Measurements from ENCODE around the gene PDE6G.

The PDE6G gene

DNA sequence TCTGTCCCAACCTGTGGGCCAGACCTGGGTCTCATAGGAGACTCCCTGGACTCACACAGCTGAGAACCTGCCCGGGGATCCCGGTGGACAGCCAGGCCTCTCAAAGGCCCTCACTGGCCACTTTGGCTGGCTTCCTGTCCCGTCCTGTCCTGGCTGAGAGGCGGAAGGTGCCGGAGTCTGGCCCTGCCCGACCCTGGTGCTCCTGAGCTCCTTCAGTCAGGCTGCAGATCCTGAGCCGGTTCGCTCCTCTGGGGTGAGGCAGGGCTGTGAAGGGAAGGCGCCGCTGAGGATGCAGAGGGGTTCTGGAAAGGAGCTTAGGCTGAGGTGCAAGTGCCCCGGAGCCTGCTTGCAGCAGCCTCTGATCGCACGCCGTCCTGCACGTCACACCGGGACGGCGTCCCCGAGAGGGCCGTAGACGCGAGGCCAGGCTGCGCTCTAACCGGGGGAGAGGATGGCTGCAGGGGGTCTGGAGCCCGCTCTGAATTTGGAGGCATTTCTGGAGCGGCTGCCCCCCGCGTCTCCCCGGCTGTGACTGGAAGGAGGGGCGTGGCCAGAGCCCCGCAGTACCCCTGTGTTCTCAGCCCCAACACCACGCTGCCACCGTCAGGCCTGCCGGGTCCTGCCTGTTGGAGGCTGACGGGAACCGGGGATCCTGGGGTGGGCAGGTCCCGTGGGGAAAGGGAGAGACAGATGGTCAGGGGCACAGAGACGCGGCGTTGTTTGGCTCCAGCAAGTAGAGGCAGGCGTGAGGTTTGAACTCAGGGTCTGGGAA is 31.6 kb upstream of the PDE6G start:
- no peak for DNase-seq

- no peak for DNase-seq
Measured at GRCh38 chr17:81686614-81687013, 30.3 kb upstream of the PDE6G start.

- DNase-seq: peak; percentile 83
Measured at GRCh38 chr17:81685108-81685507, 28.8 kb upstream of the PDE6G start.

DNA sequence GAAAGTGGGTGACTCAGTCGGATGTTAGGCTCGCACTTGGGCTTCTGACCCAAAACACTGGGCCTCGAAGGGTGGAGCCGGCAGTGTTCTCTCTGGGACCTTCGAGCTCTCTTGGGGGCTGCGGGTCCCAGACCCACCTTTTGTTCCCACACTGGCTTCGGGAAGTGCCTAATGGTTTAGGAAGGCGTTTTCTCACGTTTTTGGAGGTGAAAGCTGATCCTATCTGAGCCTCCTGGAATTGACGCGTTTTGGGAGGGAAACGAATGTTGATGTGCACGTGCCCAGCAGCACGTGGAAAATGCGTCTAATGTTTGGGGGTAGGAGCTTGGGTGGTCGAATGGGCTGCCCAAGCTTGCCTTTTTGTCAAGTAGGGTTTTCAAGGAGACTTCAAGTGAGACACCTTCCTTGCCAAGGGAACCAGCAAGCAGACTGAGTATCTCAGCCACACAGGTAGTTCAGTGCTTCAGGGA is 28.1 kb upstream of the PDE6G start:
- no peak for DNase-seq

DNA sequence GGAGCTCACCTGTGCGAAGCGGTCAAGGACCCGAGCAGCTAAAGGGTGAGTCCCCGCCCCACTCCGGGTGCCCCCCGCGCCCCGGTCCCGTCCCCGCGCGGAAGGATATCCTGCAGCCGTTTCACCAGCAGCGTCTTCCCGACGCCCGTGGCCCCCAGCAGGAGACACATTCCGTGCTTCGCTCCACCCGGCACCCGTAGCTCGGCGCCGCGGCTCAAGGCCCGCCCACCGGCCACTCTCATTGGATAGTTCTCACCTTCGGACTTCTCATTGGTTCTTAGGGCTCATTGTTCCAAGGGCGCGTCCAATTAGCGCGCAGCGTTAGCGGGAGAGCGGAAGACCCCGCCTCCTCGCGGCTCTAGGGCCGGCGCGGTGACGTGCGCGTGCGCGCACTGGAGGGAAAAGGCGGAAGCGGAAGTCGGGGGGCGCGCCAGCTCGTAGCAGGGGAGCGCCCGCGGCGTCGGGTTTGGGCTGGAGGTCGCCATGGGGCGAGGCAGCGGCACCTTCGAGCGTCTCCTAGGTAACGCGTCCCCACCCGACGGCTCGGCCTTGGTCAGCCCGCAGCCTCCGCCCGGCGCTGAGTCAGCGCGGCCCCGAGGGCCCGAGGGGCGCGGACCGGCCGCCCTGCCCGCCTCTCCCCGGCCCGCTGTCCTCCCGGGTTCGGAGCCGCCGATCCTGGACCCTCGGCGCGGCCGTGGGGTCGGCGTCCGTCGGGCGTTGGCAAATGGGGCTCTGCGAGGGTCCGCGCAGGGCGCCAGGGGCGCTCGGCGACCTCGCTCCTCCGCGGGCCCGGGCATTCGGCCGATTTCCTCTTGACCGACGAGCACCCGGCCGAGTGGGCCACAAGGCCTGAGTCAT is 27.5 kb upstream of the PDE6G start, which contains the start of the genes ARL16 and HGS:
Gene ARL16, minus strand, starts transcription at position 214 of the 858 bp plus-strand sequence. Its CDS starts 44 bp downstream, at position 170.
Gene HGS, plus strand, starts transcription at position 428 of the 858 bp plus-strand sequence. Its CDS starts 56 bp downstream, at position 484.
- DNase-seq: peak; percentile 99

DNA sequence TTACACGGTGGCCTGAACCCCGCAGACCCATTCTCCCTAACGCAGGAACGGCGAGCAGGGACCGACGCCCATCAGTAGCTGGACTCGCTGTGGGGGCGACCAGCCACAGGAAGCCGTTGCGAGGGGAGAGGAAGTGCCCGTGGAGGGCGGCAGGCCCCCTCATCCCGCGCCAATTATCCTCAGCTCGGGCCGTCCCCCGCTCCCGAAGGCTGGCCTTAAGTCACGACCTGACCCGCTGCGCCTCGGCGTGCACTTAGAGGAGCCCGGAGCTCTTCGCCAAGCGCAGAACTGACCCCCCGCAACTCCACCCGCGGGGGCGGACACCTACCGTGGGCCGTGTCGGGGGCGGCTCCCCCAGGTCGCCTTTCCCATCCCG is 26.9 kb upstream of the PDE6G start:
- no peak for DNase-seq

- peak; percentile 19 for DNase-seq
Measured at GRCh38 chr17:81682565-81683207, 26.3 kb upstream of the PDE6G start.

GRCh38 chr17:81681672-81682071 is 25.3 kb upstream of the PDE6G start:
- no peak for DNase-seq

DNA sequence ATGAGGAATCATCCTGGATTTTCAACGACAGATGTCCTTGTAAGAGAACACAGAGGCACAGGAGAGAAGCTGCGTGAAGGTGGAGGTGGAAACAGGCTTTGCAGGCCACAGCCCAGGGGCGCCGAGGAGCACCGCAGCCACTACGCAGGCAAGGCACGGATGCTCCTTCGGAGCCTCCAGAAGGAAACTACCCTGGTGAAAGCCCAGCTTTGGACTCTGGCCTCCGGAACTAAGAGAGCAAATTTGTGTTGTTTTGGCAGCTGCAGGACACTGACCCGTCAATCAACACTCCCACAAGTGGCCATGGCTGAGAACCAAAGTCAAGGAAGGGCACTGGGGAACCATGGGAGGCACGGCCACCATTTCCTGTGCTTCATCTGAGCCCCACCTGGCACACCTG is 23.8 kb upstream of the PDE6G start:
- DNase-seq: no peak

GRCh38 chr17:81676906-81677305 is 20.6 kb upstream of the PDE6G start:
- DNase-seq: no peak

GRCh38 chr17:81675515-81676221 is 19.3 kb upstream of the PDE6G start:
- DNase-seq: peak; percentile 24

GRCh38 chr17:81673561-81674258 is 17.4 kb upstream of the PDE6G start:
- DNase-seq: no peak

DNA sequence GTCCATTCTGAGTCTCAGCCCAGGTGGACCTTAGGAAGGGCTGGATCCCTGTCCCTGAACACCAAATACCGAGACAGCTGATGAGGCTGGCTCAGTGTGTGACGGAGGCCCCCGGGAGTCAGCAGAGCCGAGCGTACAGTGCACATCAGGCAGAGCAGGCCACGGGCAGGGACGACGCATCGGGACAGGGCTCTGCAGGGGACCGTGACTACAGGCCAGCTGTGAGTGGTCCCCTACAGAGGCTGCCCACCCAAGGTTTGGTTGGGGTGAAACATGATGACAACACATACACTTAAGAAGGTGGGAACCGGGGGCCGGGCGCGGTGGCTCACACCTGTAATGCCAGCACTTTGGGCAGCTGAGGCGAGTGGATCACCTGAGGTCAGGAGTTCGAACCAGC is 16.6 kb upstream of the PDE6G start:
- no peak for DNase-seq

DNA sequence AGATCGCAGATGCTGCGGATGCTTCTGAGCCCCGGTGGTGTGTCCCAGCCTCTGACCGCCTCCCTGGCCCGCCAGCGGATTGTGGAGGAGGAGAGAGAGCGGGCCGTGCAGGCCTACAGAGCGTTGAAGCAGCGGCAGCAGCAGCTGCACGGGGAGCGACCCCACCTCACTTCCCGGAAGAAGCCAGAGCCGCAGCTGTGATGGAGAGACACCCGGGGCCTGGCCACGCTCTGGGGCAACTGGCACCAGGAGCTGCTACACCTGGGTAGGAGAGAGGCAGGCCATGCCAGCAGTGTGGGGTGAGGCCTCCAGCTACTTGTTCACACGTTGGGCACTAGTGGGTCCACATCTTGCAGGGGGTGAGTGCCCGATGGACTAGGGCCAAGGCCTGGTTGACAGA is 16.2 kb upstream of the PDE6G start:
- no peak for DNase-seq

DNA sequence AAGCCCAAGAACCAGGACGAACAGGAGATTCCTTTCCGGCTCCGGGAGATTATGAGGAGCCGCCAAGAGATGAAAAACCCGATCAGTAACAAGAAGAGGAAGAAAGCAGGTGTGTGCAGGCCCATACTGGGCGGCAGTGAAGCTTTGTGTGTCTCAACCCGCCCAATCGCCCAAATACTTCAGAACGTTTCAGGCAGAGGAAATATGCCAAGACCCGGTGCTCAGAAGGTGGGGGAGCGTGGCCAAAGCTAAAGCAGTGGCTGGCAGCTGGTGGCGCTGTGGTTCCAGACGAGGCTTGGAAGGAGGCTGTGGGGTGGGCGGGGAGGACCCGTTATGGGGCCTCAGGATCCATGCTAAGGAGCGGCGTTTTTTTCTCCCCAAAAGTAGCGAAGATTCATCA is 11.4 kb upstream of the PDE6G start:
- no peak for DNase-seq

DNA sequence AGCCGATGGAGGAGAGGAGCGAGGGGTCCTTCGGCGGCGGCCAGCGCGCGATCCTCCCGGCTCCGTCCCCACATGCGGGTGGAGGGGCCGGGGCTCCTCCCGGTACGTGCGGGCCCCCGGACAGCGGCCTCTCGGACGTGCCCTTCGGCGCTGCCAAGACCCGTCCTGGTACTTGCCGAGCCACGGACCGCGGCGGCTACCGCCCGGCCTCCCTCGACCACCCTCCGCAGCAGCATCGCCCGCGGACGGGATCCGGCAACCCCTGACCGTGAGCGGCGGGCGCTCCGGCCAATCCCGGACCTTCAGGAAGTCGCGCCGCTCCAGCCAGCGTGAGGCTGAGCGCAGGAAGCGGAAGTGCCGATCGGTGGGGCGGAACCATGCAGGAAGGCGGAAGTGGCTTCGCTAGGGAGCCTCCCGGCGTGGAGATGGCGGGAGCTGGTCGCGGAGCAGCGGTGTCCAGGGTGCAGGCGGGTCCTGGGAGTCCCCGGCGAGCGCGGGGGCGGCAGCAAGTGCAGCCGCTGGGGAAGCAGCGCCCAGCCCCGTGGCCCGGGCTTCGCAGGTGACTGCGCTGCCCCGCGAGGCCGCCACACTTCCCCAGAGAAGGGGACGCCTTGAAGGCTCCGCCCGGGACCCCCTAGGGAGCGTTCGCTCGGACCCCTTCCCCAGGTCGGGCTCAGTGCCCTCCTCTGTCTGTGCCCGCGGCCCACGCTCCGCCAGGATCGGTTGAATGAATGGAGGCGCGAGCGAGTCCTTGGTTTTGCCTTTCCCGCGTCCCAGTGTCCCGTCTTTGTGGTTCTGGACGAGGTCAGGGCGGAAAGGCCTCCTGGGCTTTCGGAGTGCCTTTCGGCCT is 10.2 kb upstream of the PDE6G start, which contains the start of the genes CCDC137 and OXLD1:
Gene CCDC137, plus strand, starts transcription at position 396 of the 850 bp plus-strand sequence. Its CDS starts 30 bp downstream, at position 426.
Gene OXLD1, minus strand, starts transcription at position 264 of the 850 bp plus-strand sequence. Its CDS starts 28 bp downstream, at position 236.
- peak; percentile 96 for DNase-seq

DNA sequence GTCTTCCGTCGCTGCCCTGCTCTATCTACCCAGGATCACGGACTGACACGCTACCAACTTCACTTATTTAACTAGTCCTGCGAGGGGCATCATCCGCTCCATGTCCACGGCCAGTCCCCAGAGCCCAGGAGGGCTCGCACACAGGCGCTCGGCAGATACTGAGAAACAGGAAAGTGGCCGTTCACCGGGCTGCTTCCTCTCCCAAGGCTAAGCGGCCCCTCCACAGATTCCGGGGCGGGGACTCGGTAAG is 9.7 kb upstream of the PDE6G start:
- DNase-seq: no peak

DNA sequence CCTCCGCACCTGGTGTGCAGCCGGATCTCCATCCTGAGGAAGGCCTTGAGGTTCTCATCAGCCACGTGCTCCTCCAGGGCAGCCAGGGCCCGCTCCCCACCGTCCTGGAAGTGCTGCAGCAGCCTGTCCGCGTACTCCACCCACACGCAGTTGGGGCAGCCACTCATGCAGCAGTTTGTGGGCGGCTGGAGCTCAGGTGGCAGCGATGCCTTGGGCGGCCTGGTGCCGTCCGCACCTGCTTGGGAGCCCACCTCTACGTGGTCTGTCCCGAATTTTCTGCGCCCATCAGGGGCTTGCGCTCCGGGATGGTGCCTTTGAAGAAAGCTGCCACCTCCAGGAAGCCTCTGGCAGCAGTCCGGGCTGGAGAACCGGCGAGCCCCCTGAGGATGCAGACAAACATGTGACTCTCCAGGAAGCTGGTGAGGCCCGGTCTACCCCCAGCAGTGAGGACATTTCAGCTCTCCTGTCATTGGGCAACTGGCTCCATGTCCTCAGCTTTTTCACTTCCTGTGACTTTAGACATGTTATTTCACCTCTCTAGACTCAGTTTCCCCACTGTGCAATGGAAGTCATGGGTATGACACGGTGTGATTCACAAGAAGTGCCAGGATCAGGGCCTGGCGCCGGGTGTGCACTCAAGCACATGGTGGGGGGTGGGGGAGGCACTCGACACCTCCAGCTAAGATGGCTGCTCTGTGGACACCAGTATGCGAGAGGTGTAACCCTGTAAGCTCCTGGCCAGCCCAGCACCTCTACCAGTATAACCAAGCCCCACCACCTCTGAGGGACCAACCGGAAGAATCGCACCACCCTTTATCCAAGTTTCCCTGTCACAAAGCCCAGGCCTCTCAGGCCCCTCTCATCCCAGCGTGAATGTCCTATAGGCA is 9.1 kb upstream of the PDE6G start:
- DNase-seq: peak; percentile 28

GRCh38 chr17:81664051-81664470 is 7.7 kb upstream of the PDE6G start:
- no peak for DNase-seq

GRCh38 chr17:81662002-81662401 is 5.7 kb upstream of the PDE6G start:
- no peak for DNase-seq

Data from EL (cell line).